Stimulated activated CD8-positive, alpha-beta memory T cell treated with anti-CD3 and anti-CD28 coated beads, Interleukin-15, amount 100 ng/mL, for 24 hours (primary cell): Measurements from ENCODE around the gene MARCHF10.
"Not testable (repeated sequence)": the region's sequence is repeated elsewhere in the genome, so short reads cannot be mapped to it uniquely, and the experiment has no call there.

Experiments
- DNase-seq: peaks from one replicate; pipeline ENCODE4 v3.0.0-alpha.2; 2020; ENCODE audit warnings: low read depth

The MARCHF10 gene, protein sequence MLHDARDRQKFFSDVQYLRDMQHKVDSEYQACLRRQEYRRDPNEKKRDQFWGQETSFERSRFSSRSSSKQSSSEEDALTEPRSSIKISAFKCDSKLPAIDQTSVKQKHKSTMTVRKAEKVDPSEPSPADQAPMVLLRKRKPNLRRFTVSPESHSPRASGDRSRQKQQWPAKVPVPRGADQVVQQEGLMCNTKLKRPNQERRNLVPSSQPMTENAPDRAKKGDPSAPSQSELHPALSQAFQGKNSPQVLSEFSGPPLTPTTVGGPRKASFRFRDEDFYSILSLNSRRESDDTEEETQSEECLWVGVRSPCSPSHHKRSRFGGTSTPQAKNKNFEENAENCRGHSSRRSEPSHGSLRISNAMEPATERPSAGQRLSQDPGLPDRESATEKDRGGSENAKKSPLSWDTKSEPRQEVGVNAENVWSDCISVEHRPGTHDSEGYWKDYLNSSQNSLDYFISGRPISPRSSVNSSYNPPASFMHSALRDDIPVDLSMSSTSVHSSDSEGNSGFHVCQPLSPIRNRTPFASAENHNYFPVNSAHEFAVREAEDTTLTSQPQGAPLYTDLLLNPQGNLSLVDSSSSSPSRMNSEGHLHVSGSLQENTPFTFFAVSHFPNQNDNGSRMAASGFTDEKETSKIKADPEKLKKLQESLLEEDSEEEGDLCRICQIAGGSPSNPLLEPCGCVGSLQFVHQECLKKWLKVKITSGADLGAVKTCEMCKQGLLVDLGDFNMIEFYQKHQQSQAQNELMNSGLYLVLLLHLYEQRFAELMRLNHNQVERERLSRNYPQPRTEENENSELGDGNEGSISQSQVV

DNA sequence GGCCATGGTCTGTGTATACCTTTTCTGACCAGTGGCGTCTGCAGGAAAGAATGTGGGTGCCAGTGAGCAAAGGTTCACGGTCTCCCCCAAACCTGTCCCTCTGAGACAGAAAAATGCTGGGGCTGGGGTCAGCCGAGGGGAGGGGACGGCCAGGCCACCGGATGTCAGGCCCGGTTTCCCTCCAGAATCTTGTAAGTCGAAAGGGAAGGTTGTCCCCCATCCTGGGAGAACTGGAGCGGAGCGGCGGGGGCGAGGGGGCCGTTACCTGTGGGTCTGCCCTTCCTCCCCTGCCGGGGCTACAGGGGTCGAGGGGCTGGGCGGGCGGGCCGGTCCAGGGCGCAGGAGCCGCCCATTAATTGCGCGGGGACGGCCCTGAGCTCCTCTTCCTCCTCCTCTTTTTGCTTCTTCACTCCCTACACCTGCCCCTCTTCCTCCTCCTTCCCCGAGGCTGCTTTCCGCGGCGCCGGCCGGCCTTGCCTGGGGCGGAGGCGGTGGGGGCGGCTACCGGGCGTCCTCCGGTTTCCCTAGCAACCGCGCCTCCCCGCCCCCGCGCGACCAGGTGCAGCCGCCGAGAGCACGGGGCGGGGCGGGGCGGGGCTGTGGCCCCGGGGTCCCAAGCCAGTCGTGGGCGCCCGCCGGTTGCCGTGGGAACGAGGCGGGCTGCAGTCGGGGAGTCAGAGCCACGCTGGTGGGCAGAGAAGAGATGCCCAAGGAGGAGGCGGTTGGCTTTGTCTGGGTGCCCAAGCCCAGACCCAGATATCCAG lies at the start of gene MARCHF10:
Gene MARCHF10, minus strand, starts transcription at position 503 of the 764 bp plus-strand sequence. CDS start 6,579 bp downstream, outside the sequence.
- DNase-seq: no peak

DNA sequence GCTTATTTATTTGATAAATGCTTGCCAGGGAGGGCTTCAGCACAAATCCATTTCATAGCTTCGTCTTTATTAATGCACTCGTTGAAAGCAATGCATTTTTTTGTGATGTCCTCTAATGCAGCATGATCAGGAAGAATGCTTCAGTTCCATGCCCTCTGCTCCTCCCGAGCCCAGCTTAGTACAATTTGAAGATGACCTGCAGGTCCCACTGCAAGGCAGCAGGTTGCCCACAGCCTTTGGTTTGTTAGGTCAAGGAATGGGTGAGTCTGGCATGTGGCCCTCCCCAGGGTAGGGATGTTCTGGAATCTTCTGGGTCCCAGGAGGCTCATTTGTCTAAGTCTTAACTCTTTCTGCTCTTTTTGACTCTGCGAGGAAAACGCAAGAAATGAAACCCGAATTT lies 49.4 kb upstream of the MARCHF10 start:
- DNase-seq: no peak

DNA sequence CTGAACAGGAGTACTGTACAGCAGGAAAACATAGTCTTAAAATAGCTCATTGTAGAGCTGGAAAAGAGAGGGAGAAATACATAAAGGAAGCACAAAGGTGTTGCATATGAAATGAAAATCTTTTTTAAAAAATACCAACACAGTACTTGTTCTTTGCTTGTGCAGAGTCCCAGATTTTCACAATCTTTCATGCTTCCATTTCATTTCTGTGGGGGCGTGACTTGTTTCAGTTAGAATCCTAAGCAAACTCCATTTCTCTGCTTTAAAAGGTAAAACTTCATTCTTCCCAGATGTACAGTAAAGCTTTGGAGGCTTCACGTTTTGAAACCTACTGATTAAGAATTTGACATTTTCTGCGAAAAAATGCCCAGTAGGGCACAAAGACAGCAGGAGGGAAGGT lies 48.5 kb upstream of the MARCHF10 start:
- DNase-seq: no peak

DNA sequence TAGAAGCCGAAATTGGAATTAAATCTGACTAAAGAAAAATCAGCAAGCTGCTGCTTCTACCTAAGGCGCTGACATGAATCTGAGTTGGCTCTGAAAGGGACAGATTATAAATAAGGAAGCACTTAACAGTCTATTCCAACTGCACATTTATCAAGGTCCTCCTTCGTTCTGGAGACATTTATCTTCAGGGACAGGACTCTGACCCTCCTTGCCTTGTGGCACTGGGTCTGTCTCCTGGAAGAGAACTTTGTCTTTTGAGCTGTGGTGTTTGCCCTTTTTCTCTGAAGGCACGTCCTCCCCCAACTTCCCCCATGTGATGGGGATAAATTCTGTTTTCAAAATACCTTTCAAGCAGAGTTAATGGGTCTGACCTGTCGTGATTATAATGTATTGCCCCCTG lies 47.0 kb upstream of the MARCHF10 start:
- no peak for DNase-seq

DNA sequence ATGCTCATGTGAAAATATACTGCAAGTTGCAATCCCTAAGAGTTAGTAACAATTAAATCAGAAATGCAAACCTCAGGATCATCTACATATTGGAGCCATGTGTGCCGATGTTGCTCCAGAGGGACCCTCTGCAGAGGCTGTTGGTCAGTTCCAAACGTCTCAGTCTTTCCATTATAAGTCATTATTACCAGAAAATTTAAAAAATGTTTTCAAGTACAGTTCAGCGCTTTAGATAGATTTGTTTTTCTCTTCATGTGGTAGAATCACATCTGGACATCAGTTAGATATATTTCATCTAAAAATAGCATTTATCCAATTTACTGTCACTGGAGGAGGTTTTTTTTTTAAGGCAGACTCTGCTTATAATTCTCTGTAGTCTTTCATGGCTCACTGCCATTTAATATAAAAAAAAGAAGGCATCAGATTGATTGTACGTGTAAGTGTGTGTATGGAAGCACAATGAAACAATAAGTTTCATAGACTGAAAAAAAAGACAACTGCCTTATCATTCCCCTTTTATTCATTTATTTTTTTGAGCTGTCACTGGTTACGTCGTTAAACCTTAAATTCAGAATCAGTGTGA lies 46.1 kb upstream of the MARCHF10 start:
- no peak for DNase-seq

DNA sequence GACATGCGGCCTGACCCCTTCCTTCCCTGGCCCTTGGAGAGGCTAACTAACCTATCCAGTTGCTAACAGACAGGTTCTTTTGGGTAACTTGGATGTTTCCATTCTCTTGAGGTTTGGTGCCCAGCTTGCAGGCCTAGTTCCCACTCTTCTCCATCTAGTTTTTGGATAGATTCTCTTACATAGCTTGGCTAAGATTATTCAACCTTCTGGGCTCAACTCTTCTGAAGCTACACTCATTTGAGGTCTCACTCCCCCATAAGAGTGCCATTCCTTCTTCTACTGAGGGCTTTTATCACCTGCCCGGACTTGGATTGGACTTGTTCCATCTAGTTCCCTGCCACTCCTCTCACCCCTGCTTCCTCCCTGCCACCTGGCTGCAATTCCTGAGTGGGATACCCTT lies 44.1 kb upstream of the MARCHF10 start:
- DNase-seq: no peak

DNA sequence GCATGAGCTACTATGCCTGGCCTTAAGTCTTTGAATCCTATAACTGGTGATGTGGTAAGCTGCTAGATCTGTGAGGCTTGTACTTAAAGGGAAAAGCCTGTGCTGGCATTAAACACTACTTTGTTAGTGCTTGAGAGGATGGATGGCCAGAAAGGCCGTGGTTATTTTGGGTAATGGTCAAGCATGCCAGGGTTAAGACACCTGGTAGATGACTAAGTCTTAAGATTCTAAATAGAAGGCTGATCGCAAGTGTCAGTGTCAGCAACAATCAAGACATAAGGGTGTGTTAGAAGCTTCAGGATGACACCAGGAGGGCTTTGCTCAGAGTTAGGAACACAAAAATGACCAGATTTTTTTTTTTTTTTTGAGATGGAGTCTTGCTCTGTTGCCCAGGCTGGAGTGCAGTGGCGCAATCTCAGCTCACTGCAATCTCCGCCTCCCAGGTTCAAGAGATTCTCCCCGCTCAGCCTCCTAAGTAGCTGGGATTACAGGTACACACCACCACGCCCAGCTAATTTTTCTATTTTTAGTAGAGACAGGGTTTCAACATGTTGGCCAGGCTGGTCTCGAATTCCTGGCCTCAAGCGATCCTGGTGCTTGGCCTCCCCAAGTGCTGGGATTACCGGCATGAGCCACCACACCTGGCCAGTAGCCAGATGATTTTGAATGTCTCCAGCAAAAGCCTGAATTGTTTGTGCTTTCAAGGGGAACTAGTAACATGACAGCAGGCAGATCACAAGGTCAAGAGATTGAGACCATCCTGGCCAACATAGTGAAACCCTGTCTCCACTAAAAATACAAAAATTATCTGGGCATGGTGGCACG lies 41.7 kb upstream of the MARCHF10 start:
- DNase-seq: not testable (repeated sequence)

DNA sequence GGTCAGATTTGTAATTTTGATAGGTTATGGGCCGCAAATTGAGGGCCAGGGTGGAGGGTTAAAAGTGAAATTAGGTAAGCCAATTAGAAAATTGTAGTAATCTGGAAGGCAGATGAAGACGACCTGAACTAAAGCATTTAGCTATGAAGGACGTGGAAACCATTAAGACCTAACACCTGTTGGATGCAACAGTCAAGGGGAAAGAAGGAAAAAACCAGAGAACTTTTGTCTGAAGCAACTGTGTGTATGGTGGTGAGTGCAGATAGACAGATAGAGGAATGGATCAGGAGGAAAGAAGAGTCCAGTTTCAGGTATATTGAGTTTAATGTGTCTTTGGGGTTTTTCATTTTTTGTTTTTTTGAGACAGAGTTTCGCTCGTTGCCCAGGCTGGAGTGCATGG lies 40.2 kb upstream of the MARCHF10 start:
- DNase-seq: no peak

DNA sequence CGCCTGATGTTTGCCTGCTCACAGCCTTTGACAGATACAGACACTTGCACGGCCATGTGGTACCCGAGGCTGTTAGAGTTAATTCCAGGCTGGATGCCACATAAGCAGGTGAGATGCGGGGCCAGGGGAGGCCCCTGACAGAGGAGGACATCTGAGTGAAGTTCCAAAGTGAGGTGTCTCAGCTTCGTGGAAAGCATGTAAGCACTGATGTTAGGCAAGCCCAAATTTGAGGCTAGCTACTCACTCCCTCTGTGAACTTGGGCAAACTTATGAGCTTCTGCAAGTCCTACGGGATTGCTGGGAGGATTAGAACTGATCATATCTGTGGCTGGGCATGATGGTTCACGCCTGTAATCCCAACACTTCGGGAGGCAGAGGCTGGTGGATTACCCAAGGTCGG lies 39.3 kb upstream of the MARCHF10 start:
- DNase-seq: no peak

DNA sequence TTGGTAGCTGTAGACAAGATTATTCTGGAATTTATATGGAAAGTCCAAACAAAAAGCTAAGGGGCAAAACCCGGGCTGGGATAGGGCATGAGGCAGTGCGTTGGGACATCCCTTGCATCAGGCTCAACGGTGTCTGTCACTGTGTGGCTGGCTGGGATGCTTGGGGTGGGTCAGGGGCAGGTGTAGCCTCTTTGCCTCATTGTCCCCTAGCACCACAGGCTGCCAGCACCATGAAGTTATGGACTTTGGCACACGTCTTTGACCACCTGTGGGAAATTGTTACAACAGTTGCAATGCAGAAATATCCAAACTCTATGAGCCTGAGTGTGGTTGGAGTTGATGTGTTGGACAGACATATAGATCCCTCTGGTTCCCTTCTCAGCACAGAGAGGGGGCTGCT lies 32.8 kb upstream of the MARCHF10 start:
- DNase-seq: no peak

DNA sequence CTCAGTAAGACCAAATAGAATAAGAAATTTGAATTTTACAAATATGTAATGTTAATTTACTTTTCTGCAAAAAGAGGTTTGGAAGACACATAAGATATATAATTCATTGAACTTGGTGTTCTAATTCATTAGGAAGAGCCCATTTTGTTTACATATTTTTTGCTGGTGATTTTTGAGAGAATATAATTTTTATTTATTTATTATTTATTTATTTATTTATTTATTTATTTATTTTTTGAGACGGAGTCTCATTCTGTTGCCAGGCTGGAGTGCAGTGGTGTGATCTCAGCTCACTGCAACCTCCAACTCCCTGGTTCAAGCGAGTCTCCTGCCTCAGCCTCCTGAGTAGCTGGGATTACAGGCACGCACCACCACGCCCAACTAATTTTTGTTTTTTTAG lies 25.7 kb upstream of the MARCHF10 start:
- DNase-seq: not testable (repeated sequence)

DNA sequence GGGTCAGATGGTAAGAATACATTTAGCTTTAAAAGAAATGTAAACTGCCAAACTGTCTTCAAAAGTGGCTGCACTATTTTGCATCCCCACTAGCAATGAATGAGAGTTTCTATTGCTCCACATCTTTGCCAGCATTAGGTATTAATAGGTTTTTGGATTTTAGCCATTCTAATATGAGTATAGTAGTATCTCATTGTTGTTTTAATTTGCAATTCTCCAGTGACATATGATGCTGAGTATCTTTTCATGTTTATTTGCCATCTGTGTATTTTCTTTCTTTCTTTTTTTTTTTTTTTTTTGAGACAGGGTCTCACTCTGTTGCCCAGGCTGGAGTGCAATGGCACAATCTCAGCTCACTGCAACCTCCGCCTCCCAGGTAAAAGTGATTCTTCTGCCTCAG lies 24.3 kb upstream of the MARCHF10 start:
- no peak for DNase-seq

DNA sequence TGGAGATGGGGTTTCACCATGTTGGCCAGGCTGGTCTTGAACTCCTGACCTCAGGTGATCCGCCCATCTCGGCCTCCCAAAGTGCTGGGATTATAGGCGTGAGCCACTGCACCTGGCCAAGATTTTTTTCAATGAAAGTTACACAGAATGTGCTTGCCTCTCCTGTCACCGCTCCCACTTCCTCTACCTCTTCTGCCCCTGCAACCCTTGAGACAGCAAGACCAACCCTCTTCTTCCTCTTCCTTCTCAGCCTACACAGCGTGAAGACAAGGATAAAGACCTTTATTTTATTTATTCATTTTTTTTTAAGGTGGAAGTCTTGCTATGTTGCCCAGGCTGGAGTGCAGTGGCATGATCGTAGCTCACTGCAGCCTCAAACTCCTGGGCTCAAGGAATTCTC lies 23.0 kb upstream of the MARCHF10 start:
- DNase-seq: not testable (repeated sequence)

DNA sequence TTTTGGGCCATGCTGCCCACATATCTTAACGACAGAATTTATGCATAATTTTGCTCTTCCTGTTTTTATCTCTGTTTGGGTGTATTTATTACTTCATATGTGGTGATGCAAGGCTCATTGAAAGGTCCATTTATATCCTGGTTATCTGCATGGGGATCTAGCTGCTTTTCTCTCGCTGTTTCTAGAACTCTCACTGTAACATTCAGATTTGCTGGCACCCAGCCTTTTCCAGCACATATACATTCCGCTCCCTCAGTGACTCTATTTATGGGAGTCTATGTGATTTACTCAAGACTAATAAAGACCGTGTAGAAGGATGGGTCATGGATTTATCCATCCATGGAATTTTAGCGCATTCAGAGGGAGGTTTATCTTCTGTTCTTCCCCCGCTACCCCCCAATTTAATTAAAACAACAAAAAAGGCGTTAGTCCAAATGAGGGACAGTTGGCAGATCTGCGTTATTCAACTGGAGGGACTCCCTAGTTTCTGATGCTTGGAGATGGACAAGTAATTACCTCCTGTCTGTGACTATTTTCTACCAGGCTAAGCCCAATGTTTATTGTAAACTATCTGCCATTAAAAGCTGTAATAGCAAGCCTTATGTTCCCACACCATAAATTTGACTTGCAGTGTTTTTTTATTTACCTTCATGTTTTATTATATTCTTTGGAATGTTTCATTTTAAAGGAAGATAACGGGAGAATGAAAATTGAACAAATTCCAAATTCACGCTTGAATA lies 19.8 kb upstream of the MARCHF10 start:
- DNase-seq: no peak

DNA sequence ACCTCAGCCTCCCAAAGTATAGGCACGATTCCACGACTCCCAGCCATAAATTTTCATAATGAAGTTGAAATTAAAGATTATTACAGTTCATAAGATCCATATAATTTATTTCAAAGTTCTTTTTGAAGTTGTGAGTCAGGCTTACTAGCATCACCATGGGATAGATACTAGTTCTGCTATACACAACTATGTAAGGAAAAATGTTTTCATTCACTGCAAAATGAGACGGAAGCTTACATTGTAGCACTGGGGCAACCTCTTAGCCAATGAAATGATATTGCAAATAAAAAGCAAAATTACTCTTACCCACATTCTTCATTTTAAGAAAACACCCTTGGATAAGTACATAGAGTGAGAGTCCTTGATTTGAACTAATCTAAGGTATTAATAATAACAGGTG lies 18.8 kb upstream of the MARCHF10 start:
- no peak for DNase-seq

DNA sequence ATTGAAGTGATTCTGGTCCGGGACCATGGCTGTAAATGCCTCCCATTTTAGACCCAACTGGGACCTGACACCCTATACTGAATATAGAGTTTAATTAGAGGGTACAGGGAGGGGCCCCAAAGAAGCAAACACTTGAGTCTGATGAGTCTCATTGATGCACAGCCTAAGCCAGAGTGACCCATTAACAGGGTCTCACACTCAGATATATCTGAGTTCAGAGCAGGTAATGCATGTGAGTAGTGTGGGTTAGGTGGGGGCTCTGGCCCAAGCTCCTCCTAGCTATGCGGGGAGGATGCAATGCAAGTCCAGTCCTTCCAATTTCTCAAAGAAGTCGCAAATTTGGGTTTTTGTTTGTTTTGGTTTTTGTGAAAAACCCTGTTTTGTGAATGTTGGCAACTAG lies 17.1 kb upstream of the MARCHF10 start:
- DNase-seq: no peak

DNA sequence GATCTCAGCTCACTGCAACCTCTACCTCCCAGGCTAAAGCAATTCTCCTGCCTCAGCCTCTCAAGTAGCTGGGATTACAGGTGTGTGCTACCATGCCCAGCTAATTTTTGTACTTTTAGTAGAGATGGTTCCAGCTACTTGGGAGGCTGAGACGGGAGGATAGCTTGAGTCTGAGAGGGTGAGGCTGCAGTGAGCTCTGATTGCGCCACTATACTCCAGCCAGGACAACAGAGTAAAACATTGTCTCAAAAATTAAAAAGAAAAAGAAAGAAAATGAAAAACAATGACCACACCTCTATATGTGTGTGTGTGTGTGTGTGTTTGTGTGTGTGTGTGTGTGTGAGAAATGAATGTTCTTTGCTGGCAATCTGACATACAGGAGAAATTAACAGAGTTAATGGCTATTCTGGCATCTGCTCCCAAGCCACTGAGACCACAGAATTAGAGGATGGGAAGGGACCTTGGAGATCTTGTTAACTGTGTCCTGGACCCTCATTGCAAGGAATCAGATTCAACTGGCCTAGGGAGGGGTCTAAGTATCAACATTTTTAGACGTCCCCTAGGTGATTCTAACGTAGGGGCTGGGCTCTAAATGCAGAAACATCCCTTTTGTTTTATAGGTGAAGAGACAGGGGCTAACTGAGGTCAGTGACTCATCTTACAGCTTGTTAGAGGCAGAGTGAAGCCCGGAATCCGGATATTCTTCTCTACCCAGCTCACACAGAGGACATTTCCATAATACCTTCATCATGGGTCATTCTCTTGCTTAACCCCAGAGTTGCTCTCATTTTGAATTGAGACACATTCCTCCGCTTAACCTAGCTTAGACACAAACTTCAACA lies 16.4 kb upstream of the MARCHF10 start:
- no peak for DNase-seq

DNA sequence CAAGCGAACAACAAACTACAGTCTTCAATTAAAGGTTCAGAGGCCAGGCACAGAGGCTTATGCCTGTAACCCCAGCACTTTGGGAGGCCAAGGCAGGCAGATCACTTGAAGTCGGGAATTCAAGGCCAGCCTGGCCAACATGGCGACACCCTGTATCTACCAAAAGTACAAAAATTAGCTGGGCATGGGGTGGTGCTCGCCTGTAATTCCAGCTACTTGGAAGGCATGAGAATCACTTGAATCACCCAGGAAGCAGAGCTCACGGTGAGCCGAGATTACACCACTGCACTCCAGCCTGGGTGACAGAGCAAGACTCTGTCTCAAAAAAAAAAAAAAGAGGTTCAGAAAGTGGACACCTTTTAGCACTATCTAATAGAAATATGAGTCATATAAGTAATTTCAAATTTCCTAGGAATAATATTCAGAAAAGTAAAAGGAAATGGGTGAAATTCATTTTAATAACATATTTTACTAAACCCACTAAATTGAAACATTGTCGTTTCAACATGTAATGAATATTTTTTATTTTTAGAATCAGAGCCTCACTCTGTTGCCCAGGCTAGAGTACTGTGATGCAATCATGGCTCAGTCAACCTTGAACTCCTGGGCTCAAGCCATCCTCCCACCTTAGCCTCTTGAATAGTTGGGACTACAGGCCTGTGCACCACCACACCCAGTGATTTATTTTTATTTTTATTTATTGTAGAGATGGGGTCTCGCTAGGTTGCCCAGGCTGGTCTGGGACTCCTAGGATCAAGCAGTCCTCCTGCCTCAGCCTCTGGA lies 15.2 kb upstream of the MARCHF10 start:
- no peak for DNase-seq
